Esophagus muscularis mucosa (tissue), 4 donors: ENCODE results near the gene ZEB2. TPM values are rescaled to one million over a fixed set of nuclear protein-coding genes. Genes with fewer than 3 reads are reported as not detected.

Experiments
- DNase-seq: peaks from one replicate; pipeline ENCODE4 v3.0.0-alpha.2; 2017; ENCODE audit errors: extremely low spot score
- H3K27ac ChIP-seq, 4 donors: fragments of 200-600 bp; sonication (generic); replicated peaks in 1 of 4; 1 replicate in 3 of 4; 2 replicates in 1 of 4; pipeline ENCODE4 v1.5.1; 2016 to 2019; ENCODE audit warnings: mild to moderate bottlenecking in 1 of 4
- H3K27me3 ChIP-seq, 4 donors: fragments of 200-600 bp; sonication (generic); one replicate each; pipeline versions ENCODE4 v1.5.1 to v1.6.0; 2016 to 2019
- H3K36me3 ChIP-seq, 4 donors: fragments of 200-600 bp; sonication (generic); one replicate each; pipeline ENCODE4 v1.5.1; 2016 to 2019
- H3K4me1 ChIP-seq, 4 donors: fragments of 200-600 bp; sonication (generic); one replicate each; pipeline ENCODE4 v1.5.1; 2016 to 2019
- H3K4me3 ChIP-seq, 4 donors: fragments of 200-600 bp; sonication (generic); 1 replicate in 2 of 4; 2 replicates in 2 of 4; pipeline ENCODE4 v1.5.1; 2016 to 2019; ENCODE audit warnings: mild to moderate bottlenecking in 4 of 4, moderate library complexity in 1 of 4
- H3K9me3 ChIP-seq, 4 donors: fragments of 200-600 bp; sonication (generic); 1 replicate in 3 of 4; 2 replicates in 1 of 4; pipeline ENCODE4 v1.5.1; 2016 to 2019
- CTCF ChIP-seq, 3 experiments: fragments of 200-600 bp in 2 of 3; fragments of 450-650 bp in 1 of 3; sonication (generic) in 2 of 3; IDR thresholded peaks; one replicate each; pipeline ENCODE4 v1.5.1; 2017 to 2019; ENCODE audit warnings: antibody characterized with exemption in 3 of 3, mild to moderate bottlenecking in 2 of 3, moderate library complexity in 1 of 3
- EP300 ChIP-seq: sonication (generic); formaldehyde crosslinking; IDR thresholded peaks from one replicate; pipeline ENCODE4 v1.6.1; 2017; ENCODE audit warnings: antibody characterized with exemption
- POLR2A ChIP-seq: fragments of 450-650 bp; IDR thresholded peaks from one replicate; pipeline ENCODE4 v1.6.1; 2017; ENCODE audit warnings: antibody characterized with exemption, moderate library complexity, mild to moderate bottlenecking, low read depth
- POLR2AphosphoS5 ChIP-seq, 2 donors: sonication (generic); formaldehyde crosslinking; IDR thresholded peaks; one replicate each; pipeline ENCODE4 v1.6.1; 2017; ENCODE audit warnings: antibody characterized with exemption in 2 of 2
- WGBS: methylation state at CpG from one replicate; pipeline ENCODE4 v1.1.5; 2018; 5-methylcytosine and 5-hydroxymethylcytosine counted together
- intact Hi-C: fragments of 100-400 bp; cut with DNase I; formaldehyde crosslinking; loops from one replicate; pipeline ENCODE4 v1.15.1; 2023
- total RNA-seq, 4 donors: library from RNA; depleted of rRNA; stranded (reverse); fragments of >200 nt; gene quantifications; one replicate each; pipeline versions ENCODE4 v1.1.0 to v1.2.1, GENCODE V29; 2016

The ZEB2 gene
- total RNA-seq, 4 donors from 2014 or later = 41.2 to 68.3 (median 55.7) TPM

DNA sequence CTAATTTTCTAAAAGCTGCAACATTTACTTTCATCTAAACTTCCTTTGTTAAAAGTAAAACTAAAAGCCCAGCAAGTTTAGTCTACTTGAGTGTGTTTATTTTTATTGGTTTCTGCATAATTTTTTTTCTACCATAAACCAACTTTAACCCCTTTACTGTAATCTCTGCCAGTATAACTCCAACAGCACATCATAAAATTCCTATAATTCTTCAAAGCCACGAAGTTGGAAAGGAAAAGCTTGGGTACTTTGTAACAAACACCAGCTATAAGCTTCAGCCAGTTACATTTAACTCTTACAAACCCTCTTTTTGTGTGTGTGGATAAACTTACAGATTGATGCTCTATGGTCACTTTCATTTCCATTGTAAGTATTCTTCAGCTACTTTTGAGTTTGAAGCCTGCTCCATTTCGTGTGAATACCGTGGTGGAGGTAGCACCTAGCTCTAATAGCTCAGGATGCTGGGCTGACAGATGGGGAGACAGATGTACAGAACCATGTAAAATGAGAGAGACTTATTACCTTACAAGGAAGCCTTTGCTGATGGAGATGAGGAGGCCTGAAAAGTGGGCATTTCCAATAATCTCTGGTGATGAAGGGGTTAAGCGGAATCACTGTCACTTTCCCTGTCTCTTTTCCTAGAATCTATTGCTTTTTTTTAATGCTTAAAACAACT is 42.5 kb downstream of the ZEB2 start:
- Histone ChIP-seq H3K9me3 (no peaks in the 10 kb centered on the region), H3K27me3 (no peaks in the 10 kb centered on the region), H3K36me3 (no peaks in the 10 kb centered on the region), H3K27ac (peak overlapping the region in 1 of 4 donors; percentile 10), H3K4me1 (peaks cover 7 to 52% (median 27%) of the 10 kb centered on the region in 4 donors), H3K4me3 (no peak overlapping the region)
- 57% methylated on average over 4 of the region's 4 CpGs for WGBS
- no peak for DNase-seq
- intact Hi-C loops = no loop called here
- TF ChIP-seq POLR2A (no peak), EP300 (no peak)

- DNase-seq = no peak
- no peak overlapping the region for H3K27ac ChIP-seq
- no peaks in the 10 kb centered on the region for H3K27me3 ChIP-seq
- TF ChIP-seq CTCF (IDR thresholded peaks at IDR 0.05) (no peak), POLR2A (no peak), POLR2AphosphoS5 (IDR thresholded peaks at IDR 0.05) (no peak), EP300 (no peak)
- intact Hi-C loops = no loop called here
- 71% methylated on average over 1 of the region's 1 CpG for WGBS
- H3K4me1 ChIP-seq = peaks cover 7 to 52% (median 29%) of the 10 kb centered on the region in 4 donors
- H3K9me3 ChIP-seq = no peaks in the 10 kb centered on the region
- no peaks in the 10 kb centered on the region for H3K36me3 ChIP-seq
- H3K4me3 ChIP-seq = no peak overlapping the region
Observed at GRCh38 chr2:144476682-144477081, 43.2 kb downstream of the ZEB2 start.

GRCh38 chr2:144475569-144476275 is 44.2 kb downstream of the ZEB2 start:
- Histone ChIP-seq H3K4me1 (peaks cover 7 to 50% (median 34%) of the 10 kb centered on the region in 4 donors), H3K27me3 (no peaks in the 10 kb centered on the region), H3K27ac (no peak overlapping the region), H3K9me3 (no peaks in the 10 kb centered on the region), H3K36me3 (no peaks in the 10 kb centered on the region), H3K4me3 (no peak overlapping the region)
- no peak for DNase-seq
- 84% methylated on average over 6 of the region's 6 CpGs for WGBS
- intact Hi-C loops = no loop called here
- no peak for TF ChIP-seq EP300
- TF ChIP-seq CTCF (IDR thresholded peaks at IDR 0.05) = no peak
- TF ChIP-seq POLR2AphosphoS5 (IDR thresholded peaks at IDR 0.05) = no peak
- TF ChIP-seq POLR2A = no peak

- H3K4me1 ChIP-seq = peaks cover 7 to 45% (median 34%) of the 10 kb centered on the region in 4 donors
- no peak for DNase-seq
- H3K36me3 ChIP-seq = no peaks in the 10 kb centered on the region
- no peak overlapping the region for H3K4me3 ChIP-seq
- no peak overlapping the region for H3K27ac ChIP-seq
- intact Hi-C loops = no loop called here
- no peaks in the 10 kb centered on the region for H3K9me3 ChIP-seq
- H3K27me3 ChIP-seq = no peaks in the 10 kb centered on the region
- WGBS = 79% methylated on average over 2 of the region's 2 CpGs
- TF ChIP-seq EP300 (no peak), POLR2A (no peak), CTCF (IDR thresholded peaks at IDR 0.05) (no peak), POLR2AphosphoS5 (IDR thresholded peaks at IDR 0.05) (no peak)
Observed at GRCh38 chr2:144475044-144475443, 44.9 kb downstream of the ZEB2 start.

DNA sequence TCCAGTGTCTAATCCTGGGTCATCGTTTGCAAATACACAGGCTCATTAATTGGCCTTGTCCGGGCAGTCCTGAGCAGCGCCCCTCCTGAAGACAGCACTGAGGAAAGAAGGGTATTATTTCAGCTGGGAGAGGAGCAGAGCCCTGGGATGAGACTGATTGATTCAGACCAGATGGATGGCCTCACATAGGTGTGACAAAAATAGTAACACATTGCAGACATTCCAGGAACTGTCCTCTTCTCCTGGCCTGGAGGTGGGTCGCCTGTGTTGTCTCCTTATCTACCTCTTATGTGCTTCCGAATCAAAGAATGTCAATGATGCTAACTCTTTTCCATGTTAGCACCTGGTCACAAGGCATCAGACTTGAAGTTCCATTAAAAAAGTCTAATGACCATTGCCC is 45.9 kb downstream of the ZEB2 start:
- intact Hi-C loops = no loop called here
- H3K27ac ChIP-seq = no peak overlapping the region
- H3K36me3 ChIP-seq = no peaks in the 10 kb centered on the region
- peaks cover under 1 to 42% (median 29%) of the 10 kb centered on the region in 4 donors for H3K4me1 ChIP-seq
- TF ChIP-seq POLR2A (no peak), POLR2AphosphoS5 (IDR thresholded peaks at IDR 0.05) (no peak), EP300 (no peak), CTCF (IDR thresholded peaks at IDR 0.05) (no peak)
- DNase-seq = no peak
- H3K9me3 ChIP-seq = no peaks in the 10 kb centered on the region
- no peaks in the 10 kb centered on the region for H3K27me3 ChIP-seq
- no peak overlapping the region for H3K4me3 ChIP-seq
- 82% methylated on average over 5 of the region's 5 CpGs for WGBS
